RWPE2 (cell line): Measurements from ENCODE around the gene LONRF3.
"Not testable (repeated sequence)": the region's sequence is repeated elsewhere in the genome, so short reads cannot be mapped to it uniquely, and the experiment has no call there.

ENCODE experiments used
- ATAC-seq: fragments of 200-7000 bp; cut with Tn5 transposase; 3 replicates; pipeline ENCODE4 v1.9.1; 2021; ENCODE audit warnings: low read depth
- DNase-seq: peaks from one replicate; pipeline ENCODE4 v3.0.0-alpha.2; 2020; ENCODE audit warnings: low spot score
- H3K27ac ChIP-seq: fragments of 450-650 bp; 2 replicates; pipeline ENCODE4 v1.5.1; 2017; ENCODE audit warnings: mild to moderate bottlenecking; ENCODE audit not compliant: poor library complexity, severe bottlenecking
- H3K27me3 ChIP-seq: fragments of 250-450 bp; sonication (Bioruptor Pico); 2 replicates; pipeline ENCODE4 v1.5.1; 2021; ENCODE audit warnings: mild to moderate bottlenecking, moderate library complexity; ENCODE audit not compliant: insufficient read depth, poor library complexity, severe bottlenecking
- H3K36me3 ChIP-seq: fragments of 250-450 bp; sonication (Bioruptor Pico); 2 replicates; pipeline ENCODE4 v1.5.1; 2020; ENCODE audit warnings: low read depth, mild to moderate bottlenecking, moderate library complexity
- H3K4me1 ChIP-seq: fragments of 250-450 bp; sonication (Bioruptor Pico); 2 replicates; pipeline ENCODE4 v1.5.1; 2021; ENCODE audit warnings: mild to moderate bottlenecking, moderate library complexity; ENCODE audit not compliant: insufficient read depth, poor library complexity, severe bottlenecking
- H3K4me3 ChIP-seq: fragments of 250-450 bp; sonication (Bioruptor Pico); 2 replicates; pipeline ENCODE4 v1.5.1; 2021; ENCODE audit warnings: mild to moderate bottlenecking, moderate library complexity; ENCODE audit not compliant: severe bottlenecking
- H3K9me3 ChIP-seq: fragments of 250-450 bp; sonication (Bioruptor Pico); 2 replicates; pipeline ENCODE4 v1.5.1; 2021; ENCODE audit warnings: mild to moderate bottlenecking, moderate library complexity; ENCODE audit not compliant: severe bottlenecking
- CTCF ChIP-seq: fragments of 450-650 bp; IDR thresholded peaks from one replicate; pipeline ENCODE4 v1.5.1; 2017; ENCODE audit warnings: mild to moderate bottlenecking, moderate library complexity; ENCODE audit not compliant: poor library complexity, severe bottlenecking

The LONRF3 gene

GRCh38 chrX:118990512-118991227 is 16.3 kb downstream of the LONRF3 start:
- no peak for DNase-seq
- no peaks in the 10 kb centered on the region for H3K4me1 ChIP-seq
- no peaks in the 10 kb centered on the region for H3K27me3 ChIP-seq
- TF ChIP-seq CTCF = no peak
- H3K27ac ChIP-seq = no peak overlapping the region
- H3K4me3 ChIP-seq = no peak overlapping the region
- H3K36me3 ChIP-seq = no peaks in the 10 kb centered on the region
- no peaks in the 10 kb centered on the region for H3K9me3 ChIP-seq
- no peak for ATAC-seq

GRCh38 chrX:118992441-118993121 is 18.2 kb downstream of the LONRF3 start:
- not testable (repeated sequence) for H3K36me3 ChIP-seq, H3K9me3 ChIP-seq, H3K4me1 ChIP-seq, ATAC-seq, H3K27ac ChIP-seq, DNase-seq, H3K4me3 ChIP-seq, H3K27me3 ChIP-seq

GRCh38 chrX:119003462-119003861 is 29.0 kb downstream of the LONRF3 start:
- Histone ChIP-seq H3K27me3 (no peaks in the 10 kb centered on the region), H3K9me3 (no peaks in the 10 kb centered on the region), H3K36me3 (no peaks in the 10 kb centered on the region), H3K27ac (no peak overlapping the region), H3K4me1 (no peaks in the 10 kb centered on the region), H3K4me3 (no peak overlapping the region)
- TF ChIP-seq CTCF = no peak
- ATAC-seq (no peak), DNase-seq (no peak)

GRCh38 chrX:119004920-119005524 is 30.6 kb downstream of the LONRF3 start:
- ATAC-seq = peak; percentile 81

More at GRCh38 chrX:119004920-119005524, 30.6 kb downstream of the LONRF3 start:
- no peak for DNase-seq
- no peaks in the 10 kb centered on the region for H3K27me3 ChIP-seq
- H3K9me3 ChIP-seq = no peaks in the 10 kb centered on the region
- peak; percentile 75 for TF ChIP-seq CTCF
- H3K4me3 ChIP-seq = no peak overlapping the region
- no peaks in the 10 kb centered on the region for H3K36me3 ChIP-seq
- H3K4me1 ChIP-seq = no peaks in the 10 kb centered on the region
- no peak overlapping the region for H3K27ac ChIP-seq
